NCI-H524 (cell line): ENCODE data around the gene FRYL.
"Not testable (repeated sequence)": the region's sequence is repeated elsewhere in the genome, so short reads cannot be mapped to it uniquely, and the experiment has no call there.

ENCODE experiments used
- DNase-seq, 2 experiments: peaks; one replicate each; lab custom pipeline; 2025; lab: John Stamatoyannopoulos, UW

FRYL gene

DNA sequence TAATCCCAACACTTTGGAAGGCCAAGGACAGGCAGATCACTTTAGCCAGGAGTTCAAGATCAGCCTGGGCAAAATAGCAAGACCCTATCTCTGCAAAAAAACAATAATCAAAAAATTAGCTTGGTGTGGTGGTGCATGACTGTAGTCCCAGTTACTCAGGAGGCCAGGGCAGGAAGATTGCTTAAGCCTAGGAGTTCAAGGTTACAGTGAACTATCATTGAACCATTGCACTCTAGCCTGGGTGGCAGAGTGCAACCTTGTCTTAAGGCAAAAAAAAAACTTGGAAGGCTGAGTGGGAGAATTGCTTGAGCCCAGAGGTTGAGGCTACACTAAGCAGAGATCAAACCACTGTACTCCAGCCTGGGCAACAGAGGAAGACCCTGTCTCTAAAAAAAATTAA lies 5.2 kb upstream of the FRYL start:
- no peak for DNase-seq

GRCh38 chr4:48781968-48782367 lies 1.9 kb upstream of the FRYL start:
- no peak for DNase-seq

DNA sequence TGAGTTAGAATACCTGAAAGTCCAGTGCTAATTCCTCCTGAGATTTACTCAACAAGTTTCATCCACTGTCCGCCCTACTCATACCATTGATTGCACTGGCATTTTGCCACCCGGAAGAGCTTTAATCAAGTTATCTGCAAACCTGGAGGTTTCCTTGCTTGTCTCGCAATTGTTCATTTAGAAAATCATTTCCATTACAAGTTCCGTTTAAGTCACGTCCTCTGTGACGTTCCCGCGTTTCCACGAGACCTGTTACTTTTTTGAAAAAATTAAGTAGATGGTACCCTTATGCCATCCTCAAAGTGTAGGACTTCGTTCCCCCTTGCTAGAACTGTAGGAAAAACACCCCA lies 761 bp upstream of the FRYL start:
- DNase-seq = peak in 1 of 2 experiments; percentile 61

DNA sequence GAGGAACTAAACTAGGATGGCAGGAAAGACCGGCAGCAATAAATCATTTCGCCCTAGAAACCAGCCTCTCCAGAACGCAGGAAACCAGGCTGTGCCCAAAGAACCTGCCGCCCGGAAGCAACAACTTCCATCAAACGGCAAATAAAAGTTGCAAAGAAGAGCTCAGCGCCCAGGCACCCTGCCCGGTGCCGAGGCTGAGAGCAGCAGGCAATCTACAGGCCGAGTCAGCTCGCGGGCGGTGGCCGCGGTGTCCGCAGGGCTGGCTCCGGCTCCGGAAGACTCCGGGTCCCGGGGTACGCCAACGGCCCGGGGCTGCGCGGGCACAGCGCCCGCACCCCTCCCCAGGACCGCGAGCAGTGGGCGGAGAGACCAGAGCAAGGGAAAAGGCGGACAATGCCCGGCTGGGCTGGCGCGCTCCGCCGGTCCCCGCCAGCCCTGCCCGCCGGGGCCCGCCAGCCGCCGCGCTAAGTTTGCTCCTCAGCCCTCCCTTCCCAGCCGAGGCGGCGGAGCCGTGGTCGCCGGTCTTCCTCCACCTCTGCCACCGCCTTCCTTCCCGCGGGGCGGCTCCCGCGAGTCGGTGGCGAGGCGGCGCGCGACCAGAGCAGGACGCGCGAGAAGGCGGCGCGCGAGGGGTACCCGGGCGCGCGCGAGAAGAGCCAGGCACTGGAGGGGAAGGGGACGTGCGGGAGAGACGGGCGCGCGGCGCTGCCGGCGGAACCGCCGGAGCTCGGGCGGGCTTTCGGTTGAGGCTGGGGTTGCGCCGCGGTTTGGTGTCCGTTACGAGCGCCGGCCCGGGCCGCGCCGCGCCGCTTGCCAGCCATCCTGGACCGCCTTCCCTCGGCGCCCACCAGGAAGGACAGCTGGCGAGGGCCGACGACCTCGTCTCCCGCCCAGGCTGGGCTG lies 733 bp downstream of the FRYL start:
- DNase-seq = peak; percentile 53 to 63

DNA sequence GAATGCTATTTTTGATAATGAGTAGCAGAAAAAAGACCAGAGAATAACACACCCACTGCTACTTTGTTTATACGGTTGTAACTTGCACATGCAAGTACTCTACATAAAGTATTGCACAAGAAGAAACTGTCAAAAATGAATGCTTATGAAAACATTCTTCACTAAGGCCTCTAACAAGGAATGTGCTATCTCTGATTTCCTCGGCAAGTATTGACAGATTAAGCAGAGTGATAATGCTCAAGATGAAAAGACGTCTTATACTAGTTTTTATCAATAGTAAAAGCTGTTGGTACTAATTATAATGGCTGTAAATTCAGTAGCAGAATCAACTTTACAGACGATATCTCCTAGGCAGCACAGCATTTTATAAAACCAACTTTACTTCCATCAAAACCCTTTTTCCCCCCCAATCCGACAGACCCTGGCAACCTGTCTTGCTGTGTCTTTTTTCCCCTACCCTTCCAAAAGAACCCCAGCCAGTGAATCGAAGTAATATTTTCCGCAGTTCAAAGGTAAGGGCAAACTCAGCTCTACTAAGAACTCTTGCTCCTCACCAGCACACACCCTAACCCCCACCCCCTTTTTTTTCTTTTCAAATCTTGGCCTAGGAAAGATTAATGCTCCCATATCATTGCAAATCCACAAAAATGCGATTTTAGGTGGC lies 1.5 kb downstream of the FRYL start:
- no peak for DNase-seq

- DNase-seq = no peak
These were observed 2.3 kb downstream of the FRYL start for GRCh38 chr4:48777739-48778138.

DNA sequence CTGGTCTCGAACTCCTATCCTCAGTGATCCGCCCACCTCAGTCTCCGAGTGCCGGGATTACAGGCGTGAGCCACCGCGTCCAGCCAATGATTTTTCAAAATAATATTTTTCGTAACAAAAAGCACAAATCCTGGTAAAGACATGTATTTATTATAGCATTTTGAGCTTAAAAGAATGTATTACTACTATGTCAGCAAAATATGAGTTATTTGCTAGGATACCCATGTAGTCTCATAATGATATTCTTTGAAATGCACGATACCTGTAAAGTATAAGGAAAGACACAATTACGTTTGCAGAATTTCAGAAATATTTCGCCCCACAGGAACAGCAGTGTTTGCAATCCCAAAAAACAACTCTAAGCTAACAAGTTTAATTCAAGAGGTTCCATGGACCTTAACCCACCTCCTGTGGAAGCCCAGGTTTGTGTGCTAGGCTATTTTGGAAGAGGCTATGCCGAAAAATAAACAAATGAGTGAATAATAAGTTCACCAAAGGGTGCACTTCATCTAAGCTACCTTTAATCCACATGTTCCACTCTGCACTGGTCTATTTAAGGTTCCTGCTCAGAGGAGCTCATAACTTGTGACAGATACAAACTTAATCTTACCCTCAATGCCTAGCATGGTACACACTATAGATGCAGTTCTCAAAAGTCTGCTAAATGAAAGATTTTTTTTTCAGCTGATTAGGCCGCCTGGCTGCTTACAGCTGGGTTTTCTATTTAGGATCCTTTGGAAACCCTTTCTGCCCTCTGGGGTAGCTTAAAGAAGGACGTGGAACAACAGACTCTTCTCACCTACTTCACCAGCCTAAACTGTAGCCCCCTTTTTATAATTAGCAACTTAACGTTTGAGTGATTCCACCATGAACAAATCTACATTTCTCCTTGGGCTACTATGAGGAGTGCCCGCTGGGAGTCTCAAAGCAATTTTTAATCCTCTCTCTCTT lies 5.0 kb downstream of the FRYL start:
- DNase-seq = peak in 1 of 2 experiments; percentile 40

DNA sequence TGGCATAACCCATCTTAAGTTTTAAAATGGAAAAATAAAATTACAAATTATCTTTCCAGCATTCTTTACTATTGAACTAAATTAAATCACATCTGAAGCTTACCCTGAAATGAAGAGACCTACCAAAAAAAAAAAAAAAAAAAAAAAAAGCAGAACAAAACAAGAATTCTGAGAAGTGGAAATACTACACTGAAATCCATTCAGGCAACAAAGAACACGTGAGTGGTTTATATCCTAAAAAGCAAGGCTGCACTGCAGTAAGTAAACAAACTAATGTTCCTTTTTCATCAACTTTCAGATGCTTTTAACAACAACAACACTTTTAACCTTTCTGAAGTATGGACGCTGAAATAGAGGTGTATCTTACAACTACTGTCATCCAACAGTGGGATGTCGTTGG lies 7.5 kb downstream of the FRYL start:
- no peak for DNase-seq

DNA sequence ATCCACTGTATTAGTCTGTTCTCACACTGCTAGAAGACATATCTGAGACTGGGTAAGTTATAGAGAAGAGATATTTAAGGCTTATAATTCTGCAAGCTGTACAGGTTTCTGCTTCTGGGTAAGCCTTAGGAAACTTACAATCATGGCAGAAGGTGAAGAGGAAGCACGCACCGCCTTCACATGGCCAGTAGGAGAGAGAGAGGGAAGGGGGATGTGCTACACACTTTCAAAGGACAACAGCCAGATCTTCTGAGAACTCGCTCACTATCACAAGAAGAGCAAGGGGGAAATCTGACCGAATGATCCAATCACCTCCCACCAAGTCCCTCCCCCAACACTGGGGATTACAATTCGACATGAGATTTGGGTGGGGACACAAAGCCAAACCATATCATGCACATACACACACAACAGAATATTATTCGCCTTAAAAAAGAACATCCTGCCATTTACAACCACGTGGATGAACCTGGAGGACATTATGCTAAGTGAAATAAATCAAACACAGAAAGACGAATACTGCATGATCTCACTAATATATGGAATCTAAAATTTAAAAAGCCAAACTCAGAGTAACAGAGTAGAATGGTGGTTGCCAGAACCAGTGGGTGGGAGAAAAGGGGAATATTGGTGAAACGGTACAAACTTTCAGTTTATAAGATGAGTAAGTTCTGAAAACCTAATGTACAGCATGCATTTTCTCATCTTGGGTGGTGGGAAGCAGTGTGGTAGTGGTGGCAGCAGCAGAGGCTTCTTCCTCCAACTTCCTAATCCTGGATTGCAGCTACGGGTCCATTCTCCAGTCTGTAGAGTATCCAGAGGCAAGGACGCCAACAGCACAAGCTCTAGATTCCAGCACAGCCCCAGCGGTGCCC lies 12.8 kb downstream of the FRYL start:
- DNase-seq = no peak

DNA sequence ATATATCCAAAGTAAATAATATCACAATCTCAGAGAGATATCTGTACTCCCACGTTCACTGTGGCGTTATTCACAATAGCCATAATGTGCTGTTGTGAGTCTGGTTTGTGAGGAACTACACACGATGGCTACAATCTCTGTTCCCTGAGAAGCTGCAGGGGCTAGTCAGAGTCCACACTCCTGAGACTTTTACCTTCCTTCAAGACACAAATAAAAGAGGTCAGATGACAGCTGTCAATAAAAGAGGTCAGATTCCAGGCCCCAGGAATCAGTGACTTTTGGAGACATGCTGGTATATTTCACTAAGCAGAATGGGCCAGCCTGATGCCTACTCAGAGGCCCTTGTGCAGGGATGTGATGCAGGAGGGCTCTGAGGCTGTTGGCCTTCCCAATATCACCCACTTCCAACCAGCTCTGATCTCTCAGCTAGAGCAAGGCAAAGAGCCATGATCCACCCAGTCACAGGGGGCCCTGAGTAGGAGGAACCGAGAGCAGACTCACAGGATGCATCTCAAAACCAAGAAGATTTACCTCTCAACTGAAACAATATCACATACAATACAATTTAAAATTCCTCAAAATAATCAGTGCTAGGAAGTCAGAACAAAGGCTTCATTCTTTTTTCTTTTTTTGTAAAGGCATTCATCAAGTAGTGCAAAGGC lies 13.8 kb downstream of the FRYL start:
- no peak for DNase-seq

- peak in 1 of 2 experiments; percentile 40 for DNase-seq
These were observed 17.7 kb downstream of the FRYL start for GRCh38 chr4:48762408-48762807.

DNA sequence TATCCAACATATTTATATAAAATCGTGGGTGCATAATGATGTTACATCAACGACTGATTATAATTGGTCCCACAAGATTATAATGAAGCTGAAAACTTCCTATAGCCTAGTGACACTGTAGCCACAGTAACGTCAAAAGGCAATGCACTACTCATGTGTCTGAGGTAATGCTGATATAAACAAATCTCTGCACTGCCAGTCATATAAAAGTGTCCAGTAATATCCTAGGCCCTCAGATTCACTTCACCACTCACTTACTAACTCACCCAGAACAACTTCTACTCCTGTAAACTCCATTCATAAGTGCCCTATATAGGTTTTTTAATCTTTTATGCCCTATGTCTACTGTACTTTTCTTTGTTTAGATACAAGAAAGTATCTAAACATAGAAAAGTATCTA lies 18.8 kb downstream of the FRYL start:
- no peak for DNase-seq

DNA sequence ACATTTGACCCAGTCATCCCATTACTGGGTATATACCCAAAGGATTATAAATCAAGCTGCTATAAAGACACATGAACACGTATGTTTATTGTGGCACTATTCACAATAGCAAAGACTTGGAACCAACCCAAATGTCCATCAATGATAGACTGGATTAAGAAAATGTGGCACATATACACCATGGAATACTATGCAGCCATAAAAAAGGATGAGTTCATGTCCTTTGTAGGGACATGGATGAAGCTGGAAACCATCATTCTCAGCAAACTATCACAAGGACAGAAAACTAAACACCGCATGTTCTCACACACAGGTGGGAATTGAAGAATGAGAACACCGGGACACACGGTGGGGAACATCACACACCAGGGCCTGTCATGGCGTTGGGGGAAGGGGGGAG lies 21.4 kb downstream of the FRYL start:
- DNase-seq = not testable (repeated sequence)

DNA sequence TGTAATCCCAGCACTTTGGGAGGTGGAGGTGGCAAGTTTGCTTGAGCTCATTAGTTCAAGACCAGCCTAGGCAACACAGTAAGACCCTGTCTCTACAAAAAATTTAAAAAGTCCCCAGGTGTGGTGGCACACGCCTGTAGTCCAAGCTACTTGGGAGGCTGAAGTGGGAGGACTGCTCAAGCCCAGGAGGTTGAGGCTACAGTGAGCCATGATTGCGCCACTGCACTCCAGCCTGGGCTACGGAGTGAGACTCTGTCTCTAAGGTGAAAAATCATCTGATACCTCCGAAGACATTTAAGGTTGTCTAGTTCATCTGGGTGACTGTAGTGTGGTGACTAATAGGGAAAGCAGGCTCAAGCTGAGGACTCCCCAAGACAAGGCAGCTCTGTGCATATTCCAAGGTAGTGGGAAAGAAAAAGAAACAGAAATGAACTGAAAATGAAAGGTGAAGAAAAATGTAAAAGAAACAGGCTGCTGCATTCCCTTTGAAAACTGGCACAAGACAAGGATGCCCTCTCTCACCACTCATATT lies 23.3 kb downstream of the FRYL start:
- DNase-seq = no peak

DNA sequence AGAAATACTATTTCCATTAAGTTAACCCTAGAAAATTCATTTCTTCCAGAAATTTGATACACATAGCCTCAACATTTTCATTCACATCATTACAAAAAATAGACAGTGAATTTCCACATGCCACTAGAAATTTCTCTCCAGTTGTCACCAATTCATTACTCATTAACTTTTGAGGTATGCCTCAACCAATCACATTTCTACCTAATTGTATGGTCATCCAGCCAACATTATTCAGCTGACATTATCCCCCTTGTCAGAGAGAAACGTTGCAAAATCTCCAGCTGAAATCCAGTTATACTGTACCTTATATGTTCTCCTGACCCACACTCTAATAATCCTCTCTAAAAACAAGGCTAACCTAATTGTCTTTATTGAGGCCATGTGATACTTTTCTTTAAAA lies 24.8 kb downstream of the FRYL start:
- DNase-seq = no peak

DNA sequence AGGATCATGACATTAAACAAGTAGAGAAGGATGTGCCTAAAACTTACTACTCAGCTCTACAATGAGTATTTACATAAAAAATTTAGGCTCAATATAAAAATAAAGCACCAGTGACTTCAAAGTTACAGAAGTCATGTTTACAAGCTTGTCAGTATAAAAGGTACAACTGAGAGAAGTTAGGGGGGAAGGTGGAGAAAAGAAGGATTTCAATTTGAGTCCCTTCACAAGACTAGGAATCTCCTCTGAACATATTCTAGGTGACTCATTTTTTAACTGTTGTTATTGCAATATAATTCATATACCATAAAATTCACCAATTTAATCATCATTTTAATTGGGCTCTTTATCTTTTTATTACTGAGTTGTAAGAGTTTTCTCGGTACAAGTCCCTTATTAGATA lies 26.9 kb downstream of the FRYL start:
- no peak for DNase-seq

GRCh38 chr4:48752726-48753125 lies 27.4 kb downstream of the FRYL start:
- DNase-seq = no peak

GRCh38 chr4:48752246-48752645 lies 27.8 kb downstream of the FRYL start:
- no peak for DNase-seq

DNA sequence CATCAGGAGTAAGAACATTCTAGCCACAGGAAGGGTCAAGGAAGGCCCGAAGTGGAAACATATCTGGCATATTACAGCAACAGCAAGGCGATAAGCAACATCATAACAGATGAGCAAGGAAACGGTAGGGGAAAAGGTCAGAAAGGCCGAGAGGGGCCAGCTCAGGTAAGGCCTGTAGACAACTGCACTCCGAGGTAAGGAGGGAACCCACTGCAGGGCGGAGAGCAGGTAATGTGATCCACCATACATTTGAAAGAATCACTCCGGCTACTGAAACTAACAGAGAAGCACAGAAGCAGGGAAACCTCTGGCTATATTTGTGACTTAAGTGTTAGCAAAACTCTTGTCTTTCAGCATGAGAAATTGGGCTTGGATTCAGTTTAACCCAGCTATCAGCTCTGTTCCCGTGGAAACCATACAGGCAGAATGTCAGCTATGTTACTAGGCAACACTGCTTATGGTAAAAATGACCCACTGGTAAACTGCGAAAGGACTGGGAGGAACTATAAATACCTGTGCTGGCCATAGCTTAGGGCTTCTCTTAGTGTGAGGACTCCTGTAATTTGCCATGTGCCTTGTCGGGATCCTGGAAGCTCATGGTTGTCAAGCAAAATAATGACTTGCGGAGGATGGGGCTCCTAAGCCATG lies 31.0 kb downstream of the FRYL start:
- no peak for DNase-seq
